Limb (tissue), 2 donors: ENCODE results near the gene VSTM2B.
"Not testable (repeated sequence)": the region's sequence is repeated elsewhere in the genome, so short reads cannot be mapped to it uniquely, and the experiment has no call there.

Experiments used
- DNase-seq, 2 donors: peaks; one replicate each; pipeline ENCODE4 v3.0.0-alpha.2; 2016; ENCODE audit errors: extremely low spot score in 2 of 2

VSTM2B gene

DNA sequence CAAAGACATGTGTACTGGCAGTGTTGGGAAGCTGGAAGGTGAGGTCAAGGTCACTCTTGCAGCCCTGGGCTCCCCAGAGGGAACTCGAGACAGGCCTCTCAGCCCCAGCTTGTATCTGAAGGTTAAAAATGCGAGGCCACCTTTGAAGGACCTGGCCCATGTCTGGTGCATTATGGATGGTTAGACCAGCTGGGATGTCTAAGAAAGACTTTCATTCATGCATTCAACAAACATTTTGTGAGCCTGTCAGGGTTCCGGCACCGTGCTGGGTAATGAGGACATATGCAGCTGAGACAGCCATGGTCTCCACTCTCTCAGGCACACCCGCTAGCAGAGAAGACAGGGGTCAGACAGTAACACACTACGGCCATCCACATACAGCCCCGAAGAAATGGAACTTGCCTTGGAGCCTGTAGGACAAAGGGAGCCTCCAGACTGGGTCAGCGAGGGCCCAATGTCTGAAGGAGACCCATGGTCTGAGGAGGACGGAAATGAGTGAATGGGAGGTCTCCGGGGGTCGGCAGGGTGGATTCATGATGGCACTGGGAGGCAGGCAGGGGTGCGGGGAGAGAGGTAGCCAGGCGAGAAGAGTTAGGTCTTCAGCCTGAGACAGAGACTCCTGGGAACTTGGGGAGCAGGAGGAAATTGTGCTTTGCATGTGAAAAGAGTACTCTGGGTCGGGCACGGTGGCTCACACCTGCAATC is 19.0 kb downstream of the VSTM2B start:
- peak in 1 of 2 donors; percentile 6 for DNase-seq

DNA sequence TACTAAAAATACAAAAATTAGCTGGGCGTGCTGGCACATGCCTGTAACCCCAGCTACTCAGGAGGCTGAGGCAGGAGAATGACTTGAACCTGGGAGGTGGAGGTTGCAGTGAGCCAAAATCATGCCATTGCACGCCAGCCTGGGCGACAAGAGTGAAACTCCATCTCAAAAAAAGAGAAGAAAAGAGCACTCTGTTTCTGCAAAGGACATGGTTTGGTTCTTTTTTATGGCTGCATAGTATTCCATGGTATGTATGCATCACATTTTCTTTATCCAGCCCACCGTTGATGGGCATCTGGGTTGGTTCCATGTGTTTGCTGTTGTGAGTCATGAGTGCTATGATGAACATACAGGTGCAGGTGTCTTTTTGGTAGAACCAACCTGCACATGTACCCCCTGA is 19.7 kb downstream of the VSTM2B start:
- DNase-seq: not testable (repeated sequence)

DNA sequence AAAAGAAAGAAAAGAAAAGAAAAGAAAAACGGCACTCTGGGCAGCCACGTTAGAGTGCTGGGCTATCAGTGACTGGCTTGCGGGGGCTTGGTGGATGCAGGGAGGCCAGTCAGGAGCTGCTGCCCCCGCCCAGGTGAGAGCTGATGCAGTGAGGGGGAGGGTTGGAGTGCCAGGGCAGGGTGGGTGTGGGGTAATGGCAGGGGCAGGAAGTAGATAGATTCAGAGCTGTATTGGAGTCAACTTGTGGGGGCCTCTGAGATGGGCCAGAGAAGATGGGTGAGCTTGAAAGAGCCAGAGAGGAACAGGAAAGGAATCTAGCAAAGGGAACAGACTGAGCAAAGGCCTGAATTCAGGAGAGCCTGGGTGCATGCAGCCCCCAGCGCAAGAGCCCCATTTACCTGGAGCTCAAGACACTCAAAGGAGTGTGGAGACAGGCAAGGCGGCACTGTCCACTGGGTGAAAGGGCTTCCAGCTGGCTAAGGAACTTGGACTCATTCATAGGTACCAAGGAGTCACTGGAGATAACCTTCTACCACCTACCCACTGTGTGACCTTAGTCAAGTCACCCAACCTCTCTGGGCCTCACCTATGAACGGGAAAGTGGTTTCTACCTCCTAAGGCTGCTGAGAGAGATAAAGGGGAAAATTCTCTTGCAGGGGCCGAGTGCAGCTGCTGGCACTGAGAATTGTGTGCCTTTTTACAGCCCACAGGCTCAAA is 20.2 kb downstream of the VSTM2B start:
- peak in 1 of 2 donors; percentile 11 for DNase-seq

DNA sequence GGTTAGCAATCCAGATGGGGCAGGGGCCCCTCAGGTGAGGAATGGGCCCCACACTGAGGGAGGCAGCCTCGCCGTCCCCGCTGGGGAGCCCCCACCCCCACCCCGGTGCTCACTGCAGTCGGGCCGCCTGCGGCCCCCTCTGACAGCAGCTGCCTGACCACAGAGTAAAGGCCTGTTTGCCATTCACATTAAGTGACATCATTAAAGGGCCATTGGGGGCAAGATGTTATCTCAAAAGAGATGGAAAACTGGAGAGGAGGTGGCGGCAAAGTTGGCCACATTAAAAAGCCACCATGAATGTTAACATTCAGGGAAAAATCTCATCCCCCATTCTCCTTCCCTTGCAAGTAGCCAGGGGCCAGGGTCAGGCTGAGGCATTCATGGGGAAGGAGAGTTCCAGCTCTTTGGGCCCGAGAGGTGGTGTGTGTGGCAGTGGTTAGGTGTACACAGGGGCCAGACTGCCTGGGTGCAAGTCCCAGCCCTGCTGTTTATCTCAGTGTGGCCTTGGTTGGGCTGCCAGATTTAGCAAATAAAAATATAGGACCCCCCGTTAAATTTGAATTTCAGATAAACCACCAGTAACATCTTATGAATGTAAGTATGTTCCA is 20.9 kb downstream of the VSTM2B start:
- peak in 1 of 2 donors; percentile 6 for DNase-seq

DNA sequence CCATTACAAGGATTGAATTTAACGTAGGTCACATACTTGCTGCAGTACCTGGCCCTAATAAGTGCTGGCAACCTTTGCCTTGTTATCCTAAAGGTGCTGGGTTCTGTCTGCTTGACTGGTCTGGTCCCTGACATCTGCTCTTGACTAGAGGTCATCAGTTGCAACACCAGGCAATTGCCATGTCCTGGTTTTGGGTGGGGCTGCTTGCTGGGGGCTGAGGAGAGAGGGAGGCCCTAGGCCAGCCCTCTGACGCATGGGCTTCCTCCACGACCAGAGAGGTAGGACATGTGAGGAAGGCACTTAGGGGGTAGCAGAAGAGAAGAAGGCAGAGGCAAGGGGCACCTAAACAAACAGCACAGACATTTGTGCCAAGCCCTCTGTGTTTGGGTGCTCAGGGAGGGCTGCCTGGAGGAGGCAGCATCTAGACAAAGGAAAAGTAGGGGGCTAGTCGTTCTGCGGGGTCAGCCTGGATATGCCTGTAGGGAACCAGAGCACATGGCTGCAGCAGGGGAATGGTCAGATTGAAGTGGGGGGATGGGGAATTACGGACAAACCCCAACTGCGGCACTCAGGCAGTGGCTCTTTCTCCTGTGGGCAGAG is 21.7 kb downstream of the VSTM2B start:
- no peak for DNase-seq

DNA sequence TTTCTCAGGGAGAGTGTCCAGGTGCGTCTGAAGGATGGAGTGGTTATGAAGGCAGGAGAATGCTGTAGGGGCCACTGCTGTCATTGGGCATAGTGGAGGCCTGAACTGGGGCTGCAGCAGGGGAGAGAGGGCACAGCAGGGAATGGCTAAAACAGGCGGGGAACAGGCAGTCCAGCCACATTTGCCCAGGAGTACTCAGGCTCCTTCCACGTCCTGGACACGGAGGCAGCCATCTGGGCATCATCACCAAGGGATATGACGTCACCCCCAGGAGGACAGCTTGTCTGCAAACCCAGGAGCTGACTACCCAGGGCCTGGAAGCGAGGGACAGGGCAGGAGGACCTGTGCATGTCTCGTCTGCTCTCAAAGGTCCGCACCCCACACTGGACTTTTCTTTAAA is 22.2 kb downstream of the VSTM2B start:
- no peak for DNase-seq

DNA sequence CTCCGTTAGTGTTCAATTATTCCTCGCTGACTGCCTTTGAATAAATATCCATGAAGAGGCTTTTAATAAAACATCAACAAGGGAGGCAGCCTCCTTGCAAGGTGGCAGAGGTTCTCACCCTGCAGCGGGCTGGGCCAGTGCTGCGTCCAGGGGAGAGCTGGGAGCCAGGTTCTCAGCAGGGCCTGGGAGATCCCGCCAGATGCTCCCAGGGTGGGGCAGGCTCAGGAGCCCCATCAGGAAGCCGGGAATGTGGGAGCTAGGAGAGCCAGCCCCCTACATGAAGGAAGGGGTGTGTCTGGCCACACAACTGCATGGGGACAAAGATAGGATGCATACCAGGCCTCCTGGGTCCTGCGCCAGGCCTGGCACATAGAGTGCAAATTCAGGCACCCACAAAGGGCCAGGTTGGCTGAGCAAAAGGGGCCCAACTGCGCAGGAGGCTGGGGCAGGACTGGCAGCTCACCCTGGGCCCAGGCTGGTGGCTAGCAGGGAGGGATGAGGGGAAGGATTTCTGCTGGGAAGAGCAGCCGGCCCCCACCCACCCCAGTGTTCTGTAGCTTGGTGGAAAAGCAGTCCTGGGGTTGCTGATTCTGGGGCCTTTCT is 22.8 kb downstream of the VSTM2B start:
- no peak for DNase-seq

DNA sequence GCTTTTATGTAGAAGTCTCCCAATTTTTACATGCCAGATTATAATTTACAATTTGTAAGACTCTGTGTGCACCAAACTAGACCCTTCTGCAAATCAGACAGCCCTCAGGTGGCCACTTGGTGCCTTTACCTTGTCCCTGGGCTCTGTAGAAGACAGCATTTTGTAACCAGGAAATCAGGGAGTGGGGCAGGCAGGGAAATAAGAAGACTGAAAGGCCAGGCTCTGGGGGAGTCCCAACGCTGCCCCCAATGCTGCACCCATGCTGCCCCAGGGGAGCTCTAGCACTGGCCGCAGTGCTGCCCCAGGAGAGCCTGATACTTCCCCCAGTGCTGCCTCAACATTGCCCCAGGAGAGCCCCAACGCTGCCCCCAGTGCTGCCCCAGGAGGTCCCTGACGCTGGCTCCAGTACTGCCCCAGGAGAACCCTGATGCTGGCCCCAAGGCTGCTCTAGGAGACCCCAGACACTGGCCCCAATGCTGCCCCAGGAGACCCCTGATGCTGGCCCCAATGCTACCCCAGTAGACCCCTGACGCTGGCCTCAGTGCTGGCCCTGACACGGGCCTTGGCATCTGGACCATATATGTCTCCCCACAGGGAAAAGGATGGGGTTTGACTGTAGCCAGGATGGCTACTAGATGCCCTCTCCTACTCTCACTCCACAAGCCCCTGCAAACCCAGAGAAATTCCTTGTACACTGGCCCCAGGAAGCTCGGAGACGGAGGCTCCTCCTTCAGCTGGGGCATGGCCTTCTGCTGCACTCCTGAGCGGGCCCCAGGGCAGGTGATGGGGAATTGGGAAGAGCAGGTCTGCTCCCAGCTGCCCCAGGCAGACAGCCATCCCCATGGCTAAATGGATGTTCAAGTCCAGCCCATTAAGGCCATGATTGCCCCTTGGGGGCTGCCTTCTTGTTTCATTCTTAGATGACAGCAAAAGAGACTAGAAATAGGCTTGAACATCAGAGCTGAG is 23.6 kb downstream of the VSTM2B start:
- no peak for DNase-seq

DNA sequence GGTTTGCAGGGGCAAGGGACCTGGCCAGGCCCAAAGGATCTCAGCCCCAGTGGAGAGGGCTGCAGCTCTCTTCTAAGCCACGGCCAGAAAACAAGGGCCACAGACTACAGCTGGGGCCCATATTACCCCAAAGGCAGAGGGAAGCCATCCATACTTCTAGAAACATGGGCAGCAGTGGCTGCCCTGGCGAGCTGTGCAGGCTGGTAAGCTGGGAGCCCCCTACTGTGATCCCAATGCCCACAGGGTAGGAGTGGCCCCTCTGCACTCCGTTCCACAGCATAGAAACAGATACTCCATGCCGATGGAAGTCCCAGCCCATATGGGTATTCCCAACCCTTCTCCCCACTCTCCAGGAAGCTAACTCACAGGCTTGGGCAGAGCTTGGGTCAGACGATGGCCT is 25.1 kb downstream of the VSTM2B start:
- DNase-seq: no peak

DNA sequence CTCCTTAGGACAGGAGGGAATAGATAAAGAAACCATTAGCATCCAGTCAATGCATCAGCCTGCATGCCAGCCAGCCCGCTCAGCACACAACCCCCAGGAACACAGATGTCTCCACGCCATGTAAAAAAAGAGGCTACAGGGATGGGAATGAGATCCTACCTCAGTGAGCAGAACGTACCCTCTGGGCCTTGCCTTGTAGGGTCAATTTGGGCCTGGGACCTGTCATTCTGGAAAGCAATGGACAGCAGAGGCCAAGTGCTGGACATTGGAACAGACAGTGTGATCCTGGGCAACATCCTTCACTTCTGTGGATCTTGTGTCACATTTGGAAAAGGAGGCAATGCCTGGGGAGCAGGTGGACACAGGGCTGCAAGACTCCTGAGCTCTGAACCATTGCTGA is 26.0 kb downstream of the VSTM2B start:
- no peak for DNase-seq

DNA sequence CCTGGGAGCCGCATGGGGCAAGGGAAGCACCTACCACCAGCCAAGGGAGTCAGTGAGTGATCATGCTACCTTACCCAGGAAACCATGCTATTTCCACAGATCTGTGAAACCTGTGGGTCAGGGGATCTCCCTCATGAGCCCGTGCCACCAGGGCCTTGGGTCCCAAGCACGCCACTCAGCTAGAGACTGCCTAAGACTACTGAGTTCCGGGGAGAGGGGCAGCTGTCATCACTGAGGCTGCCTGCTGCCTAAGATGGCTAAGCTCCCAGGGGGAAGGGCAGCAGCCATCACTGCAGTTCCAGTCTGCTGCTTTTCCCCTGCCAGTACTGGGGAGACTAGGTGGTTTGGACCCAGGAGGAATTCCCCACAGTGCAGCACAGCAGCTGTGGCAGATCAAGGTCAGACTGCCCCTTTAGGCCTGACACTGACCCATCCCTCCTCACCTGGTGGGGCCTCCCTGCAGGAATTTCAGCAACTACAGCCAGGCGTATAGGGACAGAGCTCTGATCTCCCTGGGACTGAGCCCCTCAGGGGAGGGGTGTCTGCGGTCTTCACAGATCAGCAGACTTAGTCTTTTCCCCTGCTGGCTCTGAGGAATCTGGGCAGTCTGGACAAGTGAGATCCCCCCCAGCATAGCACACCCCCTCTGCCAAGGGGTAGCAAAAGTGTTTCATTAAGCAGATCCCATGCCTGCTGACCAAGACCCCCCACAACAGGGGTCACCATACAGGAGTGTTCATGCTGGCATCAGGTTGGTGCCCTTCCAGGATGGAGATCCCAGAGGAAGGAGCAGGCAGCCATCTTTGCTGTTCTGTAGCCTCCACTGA is 26.9 kb downstream of the VSTM2B start:
- no peak for DNase-seq

DNA sequence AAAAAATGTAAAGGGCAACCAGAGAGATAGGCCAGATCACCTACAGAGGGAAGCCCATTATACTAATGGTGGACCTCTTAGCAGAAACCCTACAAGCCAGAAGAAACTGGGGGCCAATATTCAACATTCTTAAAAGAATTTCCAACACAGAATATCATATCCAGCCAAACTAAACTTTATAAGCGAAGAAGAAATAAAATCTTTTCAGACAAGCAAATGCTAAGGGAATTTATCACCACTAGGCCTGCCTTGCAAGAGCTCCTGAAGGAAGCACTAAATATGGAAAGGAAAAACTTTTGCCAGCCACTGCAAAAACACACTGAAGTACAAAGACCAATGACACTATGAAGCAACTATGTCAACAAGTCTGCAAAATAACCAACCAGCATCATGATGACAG is 28.4 kb downstream of the VSTM2B start:
- no peak for DNase-seq

DNA sequence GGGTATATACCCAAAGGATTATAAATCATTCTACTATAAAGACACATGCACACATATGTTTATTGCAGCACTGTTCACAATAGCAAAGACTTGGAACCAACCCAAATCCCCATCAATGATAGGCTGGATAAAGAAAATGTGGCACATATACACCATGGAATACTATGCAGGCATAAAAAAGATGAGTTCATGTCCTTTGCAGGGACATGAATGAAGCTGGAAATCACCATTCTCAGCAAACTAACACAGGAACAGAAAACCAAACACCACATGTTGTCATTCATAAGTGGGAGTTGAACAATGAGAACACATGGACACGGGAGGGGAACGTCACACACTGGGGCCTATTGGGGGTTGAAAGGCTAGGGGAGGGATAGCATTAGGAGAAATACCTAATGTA is 33.3 kb downstream of the VSTM2B start:
- DNase-seq: not testable (repeated sequence)

DNA sequence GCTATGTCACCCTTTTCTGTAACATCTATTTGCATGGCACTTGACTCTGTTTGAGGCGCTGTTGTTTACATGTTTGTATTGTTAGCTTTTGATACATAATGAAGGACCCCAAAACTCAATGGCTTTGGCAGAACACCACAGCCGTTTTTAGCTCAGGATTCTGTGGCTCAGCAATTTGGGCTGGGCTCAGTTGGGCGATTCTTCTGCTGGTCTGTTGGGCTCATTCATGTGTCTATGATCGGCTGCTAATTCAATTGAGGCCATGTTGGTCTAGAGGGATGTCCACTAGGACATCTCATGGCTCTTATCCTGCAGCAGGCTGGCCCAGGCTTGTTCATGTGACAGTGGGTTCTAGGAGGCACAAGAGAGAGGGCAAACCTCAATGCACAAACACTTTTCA is 33.9 kb downstream of the VSTM2B start:
- DNase-seq: no peak

DNA sequence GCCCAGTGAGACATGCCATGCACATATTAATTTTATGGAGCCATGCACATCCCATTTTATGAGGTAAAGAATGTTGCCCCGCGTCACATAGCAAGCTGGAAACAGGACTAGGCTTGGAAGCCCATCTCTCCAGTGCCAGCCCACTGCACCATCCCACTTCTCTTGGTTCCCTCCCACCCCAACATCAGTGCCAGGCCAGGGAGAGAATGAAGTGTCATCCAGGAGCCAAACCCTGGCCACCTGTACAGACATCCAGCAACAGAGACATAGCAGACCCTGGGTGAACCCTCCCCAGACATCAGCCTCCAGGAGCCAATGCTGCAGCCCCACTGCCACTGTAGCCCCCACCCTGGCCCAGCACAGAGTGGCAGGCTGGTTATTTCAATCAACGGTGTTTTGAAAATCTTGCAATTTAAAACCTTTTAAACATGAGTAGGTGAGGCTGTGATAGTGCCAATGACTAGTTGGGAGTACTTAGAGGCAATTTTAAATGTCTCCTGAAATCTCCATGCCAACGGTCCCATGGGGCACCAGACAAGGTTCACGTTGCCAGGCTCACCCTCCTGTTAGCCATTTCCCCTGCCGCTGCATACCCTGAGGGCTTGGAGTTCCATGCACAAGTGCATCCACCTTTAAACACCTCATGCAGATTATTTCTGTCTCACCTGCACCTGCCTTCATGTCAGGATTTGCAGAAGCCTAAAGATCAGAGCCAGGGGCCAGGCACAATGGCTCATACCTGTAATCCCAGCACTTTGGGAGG is 34.7 kb downstream of the VSTM2B start:
- DNase-seq: no peak

DNA sequence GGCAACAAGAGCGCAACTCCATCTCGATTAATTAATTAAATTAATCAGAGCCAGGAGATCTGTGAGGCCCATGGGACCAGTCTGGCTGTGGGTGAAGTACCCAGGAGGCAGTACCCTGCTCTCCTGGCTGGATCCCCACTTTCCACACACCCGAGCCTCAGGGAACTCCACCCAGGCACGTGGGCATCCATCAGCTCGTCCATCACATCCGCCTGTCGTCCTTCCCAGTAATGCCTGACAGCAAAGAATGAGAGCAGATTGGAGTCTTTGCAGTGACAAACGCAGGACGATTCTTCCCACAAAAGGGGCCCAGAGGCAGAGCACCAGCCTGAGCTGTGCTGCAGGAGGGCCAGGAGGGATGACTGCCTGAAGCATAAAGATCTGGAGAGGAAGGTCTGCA is 35.8 kb downstream of the VSTM2B start:
- DNase-seq: no peak

DNA sequence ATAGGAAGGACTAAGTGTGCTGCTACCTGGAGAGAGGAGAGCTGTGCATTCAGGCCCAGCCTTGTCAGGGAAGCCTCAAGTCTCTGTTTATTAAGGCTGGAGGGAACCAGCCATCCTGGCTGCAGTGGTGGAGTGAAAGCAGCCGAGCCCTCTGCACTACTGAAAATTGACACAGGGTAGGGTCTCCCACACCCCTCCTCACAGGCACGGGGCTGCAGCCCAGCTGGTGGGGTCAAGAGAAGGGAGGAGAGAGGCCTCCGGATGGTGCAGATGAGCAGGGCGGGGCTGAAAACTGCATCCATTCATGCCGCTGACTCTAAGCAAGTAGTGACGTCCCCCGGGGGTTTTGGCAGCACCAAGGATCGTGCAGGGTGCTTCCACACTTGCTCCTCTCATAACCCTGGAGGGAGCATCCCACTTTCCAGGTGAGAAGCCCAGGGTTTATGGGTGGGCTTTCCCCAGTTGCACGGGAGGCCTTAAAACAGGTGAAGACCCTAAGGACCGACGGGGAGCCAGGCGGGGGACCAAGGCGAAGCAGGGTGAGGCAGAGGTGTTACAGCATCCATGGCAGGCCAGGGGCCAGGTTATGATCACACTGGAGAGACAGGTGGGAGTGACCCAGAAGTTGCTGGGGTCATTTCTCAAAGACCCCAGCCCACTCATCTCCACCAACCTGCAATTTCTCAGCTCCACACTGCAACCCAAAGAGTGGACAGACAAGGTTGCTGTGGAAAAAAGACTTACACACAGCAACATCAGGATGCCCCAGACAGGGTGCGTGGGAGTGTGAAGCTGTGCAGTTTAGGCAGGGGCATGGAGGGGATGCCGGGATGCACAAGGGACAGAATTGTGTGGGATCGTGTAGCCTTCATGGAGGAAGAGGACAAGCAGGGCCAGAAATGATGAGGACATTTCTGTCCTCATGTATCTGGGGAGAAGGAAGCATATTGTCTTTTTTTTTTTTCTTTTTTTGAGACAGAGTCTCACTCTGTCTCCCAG is 36.8 kb downstream of the VSTM2B start:
- DNase-seq: no peak
